D721Med (cell line): Measurements from ENCODE around the gene CDK4.

Experiments
- DNase-seq: peaks from one replicate; pipeline ENCODE4 v3.0.0; 2011; ENCODE audit warnings: low spot score; ENCODE audit not compliant: insufficient read length
- FAIRE-seq: peaks from 2 replicates; lab custom pipeline; 2011; peaks lifted over from hg19 to GRCh38; lab: Jason Lieb, UNC
- TF ChIP-seq, protein P1 (sequence below): IDR thresholded peaks from 2 replicates; pipeline ENCODE4 v1.5.1; 2012; ENCODE audit warnings: mild to moderate bottlenecking, control low read depth; ENCODE audit not compliant: insufficient read depth; ENCODE audit errors: missing control alignments

CDK4 gene

DNA sequence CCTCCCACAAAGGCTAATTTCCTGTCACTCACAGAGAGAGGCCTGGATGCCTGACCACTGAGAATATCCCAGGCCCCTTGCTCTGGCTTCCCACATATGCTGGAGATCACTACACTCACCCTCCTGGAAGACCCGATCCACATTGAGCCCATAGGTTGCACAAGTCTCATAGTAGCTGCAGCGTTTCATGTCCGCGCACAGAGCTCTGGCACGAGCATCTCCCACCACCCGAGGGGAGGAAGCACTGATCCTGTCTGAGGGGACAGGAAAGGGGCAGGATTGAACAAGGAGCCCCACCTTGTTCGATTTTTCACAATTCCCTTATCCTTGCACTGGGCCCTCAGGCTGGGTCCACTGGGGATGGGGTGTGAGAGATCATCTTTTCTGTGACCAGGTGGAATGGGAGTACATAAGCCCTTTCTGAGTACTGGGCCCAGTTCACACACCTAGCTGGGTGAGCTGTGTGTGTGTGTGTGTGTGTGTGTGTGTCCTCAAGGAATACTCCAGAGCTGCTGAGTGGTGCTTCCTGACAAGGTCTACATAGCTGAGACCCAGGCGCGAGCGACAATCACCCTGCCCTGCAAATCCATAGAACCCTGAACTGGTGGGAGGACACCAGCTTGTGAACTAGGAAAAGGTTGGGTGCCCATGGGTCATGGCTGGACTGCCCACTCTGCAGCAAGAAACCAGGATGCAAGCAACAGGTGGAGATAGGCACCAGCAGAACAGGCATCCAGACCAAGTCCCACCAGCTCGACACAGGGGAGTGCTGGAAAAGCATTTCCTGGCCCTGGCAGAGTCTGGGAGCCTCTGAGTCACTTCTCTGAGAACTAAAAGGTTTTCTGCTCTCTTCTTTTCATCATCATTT, 19.1 kb downstream of the CDK4 start:
- FAIRE-seq, result no peak
- TF ChIP-seq, protein P1, sequence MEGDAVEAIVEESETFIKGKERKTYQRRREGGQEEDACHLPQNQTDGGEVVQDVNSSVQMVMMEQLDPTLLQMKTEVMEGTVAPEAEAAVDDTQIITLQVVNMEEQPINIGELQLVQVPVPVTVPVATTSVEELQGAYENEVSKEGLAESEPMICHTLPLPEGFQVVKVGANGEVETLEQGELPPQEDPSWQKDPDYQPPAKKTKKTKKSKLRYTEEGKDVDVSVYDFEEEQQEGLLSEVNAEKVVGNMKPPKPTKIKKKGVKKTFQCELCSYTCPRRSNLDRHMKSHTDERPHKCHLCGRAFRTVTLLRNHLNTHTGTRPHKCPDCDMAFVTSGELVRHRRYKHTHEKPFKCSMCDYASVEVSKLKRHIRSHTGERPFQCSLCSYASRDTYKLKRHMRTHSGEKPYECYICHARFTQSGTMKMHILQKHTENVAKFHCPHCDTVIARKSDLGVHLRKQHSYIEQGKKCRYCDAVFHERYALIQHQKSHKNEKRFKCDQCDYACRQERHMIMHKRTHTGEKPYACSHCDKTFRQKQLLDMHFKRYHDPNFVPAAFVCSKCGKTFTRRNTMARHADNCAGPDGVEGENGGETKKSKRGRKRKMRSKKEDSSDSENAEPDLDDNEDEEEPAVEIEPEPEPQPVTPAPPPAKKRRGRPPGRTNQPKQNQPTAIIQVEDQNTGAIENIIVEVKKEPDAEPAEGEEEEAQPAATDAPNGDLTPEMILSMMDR, result no peak
- no peak for DNase-seq

DNA sequence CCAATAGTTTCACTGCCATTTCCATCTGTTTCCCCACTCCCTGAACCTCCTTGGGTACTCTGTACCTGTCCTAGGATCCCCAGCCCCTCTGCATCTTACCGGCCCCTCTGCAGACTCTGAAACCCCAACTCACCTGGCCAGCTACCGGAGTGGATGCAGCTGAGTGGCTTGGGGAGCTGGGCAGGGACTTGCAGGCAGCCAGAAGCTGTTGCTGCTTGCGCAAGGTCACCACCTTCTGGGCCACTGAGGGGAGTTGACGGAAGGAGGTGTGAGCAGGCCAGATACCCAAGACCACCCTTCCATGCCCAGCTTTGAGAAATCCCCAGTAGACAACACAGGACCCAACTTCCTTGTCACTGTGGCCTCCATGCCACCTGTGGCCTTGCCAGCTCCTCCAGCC, 19.8 kb downstream of the CDK4 start:
- TF ChIP-seq, protein P1, result no peak
- DNase-seq (no peak), FAIRE-seq (no peak)

DNA sequence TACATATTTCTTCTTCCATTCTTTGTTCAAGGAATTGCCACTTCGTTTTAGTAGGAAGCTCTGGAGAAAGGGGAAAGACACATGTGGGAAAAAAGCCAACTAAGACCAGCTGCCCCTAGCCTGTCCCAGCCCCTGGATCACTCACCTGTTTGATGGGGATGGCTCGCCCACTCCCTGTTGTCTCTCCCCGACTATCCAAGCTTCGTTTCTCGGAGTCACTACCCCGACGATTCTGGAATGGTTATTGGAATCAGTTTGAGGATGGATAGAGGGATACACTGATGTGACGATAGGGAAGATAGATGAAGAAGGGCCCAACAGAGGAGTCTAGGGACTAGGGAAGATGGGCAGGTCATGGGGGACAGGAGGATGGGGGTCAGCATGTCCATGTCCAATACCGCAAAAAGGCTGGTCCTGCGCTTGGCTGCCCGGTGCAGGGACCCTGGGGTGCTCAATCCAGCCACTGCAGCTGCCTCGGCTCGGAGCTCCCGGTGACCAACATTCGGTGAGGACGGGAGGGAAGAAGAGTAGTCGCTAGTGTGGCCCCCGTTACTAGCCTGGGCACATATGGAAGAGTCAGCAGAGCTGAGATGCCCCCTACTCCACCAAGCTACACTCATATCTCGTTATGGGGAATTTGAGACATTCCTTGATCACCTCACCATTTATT, 20.6 kb downstream of the CDK4 start:
- TF ChIP-seq, protein P1, result no peak
- FAIRE-seq, result no peak
- DNase-seq, result no peak

DNA sequence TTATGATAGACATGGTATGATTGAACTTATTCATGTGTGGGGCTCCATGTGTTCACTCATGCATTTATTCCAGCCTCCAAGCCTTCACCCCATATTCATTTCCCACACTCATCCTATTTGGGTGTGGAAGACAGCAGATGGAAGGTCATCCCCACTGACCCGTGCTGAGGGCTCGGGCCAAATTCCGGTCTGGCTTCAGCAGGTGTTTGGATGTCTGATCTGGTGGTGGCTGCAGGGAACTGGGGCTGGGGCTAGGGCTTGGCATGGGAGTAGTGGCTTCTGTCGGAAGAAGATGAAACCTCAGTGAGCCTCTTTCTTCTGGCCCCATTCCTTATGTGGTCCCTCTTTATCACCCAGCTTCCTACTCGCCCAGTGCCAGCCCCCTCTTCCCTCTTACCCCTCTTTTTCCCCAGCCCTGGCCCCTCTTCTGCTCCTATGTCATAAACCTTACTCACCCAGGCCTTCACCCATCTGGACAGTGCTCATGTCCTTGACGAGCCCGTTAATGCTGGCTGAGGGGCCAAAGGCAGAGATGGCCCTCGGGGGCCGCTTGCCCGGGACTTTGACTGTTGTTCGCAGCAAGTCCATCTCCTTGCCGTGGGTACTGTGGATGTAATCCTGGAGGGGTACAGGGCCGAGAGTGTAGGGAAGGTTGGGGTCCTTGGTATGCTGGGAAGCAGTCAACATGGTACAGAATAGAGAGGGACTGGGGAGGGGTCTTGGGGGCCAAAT, 21.6 kb downstream of the CDK4 start:
- DNase-seq (no peak), FAIRE-seq (no peak)

DNA sequence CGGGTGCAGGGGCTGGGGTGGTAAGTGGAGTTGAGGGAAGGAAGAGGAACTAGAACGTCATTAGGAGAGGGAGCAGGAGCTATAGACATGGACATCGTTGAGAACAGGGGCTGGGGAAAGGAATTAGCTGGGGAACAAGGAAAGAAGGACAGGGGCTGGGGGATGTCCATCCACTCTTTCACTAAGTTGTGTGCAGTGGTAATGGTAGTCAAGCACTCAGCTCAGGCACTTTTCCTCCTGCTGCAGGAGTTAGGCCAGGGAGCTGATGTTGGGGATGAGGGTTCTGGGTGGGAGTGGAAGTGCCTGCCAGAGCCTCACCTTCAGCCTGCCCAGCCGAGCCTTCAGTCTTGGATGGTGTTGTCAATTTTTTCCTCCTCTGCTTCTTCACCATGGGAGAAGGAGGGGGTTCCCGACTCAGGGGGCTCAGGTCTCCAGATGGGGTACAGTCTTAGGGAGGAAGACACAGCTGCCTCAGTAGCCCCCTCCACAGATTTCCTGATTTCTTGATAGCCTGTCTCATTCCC, 22.7 kb downstream of the CDK4 start:
- DNase-seq (no peak), FAIRE-seq (no peak)
- TF ChIP-seq, protein P1, result no peak

More for the DNA sequence above, 21.6 kb downstream of the CDK4 start:
- TF ChIP-seq, protein P1, result no peak

DNA sequence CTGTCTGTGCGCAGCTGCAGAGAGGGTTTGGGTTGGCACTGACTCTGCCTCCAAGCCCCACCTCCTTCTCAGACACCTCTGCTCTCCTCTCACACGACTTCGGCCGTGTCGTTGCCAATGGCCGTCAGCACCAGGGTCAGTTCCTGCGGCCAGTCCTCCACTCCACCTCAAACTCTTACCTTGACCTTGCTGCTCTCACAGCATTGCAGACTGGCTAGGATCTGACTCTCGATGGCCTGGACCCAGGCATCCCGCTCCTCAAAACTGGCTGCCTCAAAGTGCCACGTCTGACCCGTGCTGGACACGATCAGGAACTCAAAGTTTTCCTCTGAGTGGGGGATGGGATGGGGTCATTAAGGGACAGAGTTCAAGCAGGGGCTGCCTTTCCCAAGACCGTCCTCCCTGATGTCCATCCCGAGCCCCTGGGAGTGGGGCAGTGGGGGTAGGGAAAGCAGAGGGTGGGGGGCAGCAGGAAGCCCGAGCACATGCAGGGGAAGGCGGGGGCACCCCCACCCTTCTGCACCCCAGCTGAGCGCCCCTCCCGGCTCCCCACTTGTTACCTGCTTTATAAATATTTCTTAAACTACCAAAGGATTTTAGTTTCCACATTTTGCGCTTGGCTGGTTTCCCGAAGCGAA, 24.2 kb downstream of the CDK4 start:
- FAIRE-seq (no peak), DNase-seq (no peak)
- TF ChIP-seq, protein P1, result no peak
